NCI-H1105 (cell line): Measurements from ENCODE around the gene HMGN2.
A peak's percentile ranks its signal among the peaks of the same experiment; 100 is the strongest.

Experiments
- DNase-seq: peaks from one replicate; lab custom pipeline; 2025; lab: John Stamatoyannopoulos, UW

Gene HMGN2

DNA sequence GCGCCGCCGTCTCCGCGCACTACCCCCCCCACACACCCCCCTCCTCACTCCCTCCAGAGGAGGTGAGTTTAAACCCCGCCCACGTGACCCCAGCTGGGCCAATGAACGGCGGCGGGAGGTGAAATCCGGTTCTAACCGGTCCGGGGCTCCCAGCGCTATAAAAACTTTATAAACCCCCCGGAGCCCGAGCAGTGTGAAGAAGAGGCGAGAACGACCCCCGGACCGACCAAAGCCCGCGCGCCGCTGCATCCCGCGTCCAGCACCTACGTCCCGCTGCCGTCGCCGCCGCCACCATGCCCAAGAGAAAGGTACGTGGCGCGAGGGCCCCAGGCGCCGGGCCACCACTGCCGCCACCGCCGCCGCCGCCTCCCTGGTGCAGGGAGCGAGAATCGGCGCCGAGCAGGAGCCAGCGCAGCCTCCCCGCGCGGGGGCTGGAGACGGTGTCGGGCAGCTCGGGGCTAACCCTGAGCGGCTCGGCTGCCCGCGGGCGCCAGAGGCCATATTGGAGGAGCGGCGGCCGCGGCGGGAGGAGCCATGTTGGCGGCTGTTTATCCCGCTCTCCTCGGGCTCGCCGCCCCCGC, at the start of gene HMGN2:
Gene HMGN2, plus strand, starts transcription at position 121 of the 581 bp plus-strand sequence. Its CDS starts 173 bp downstream, at position 294.
- DNase-seq: peak; percentile 98

DNA sequence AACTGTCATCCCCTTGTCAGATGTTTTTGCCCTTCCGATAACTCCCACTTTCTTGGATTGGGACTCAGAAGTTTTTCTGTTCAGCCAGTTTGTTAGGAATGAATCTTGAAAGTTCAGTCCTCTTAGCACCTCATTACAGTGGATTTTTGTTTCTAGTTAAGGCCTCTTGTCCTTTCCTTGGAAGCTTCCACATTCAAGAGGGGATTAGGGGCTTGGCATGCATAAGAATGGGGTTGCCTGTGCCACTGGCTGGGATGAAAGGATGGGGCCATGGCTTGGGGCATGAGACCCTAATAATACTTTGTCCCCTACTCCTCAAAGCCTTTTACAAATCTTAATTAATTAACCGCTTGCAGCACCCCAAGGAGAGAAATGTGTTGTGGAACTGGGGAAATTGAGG, 42.5 kb upstream of the HMGN2 start:
- no peak for DNase-seq

DNA sequence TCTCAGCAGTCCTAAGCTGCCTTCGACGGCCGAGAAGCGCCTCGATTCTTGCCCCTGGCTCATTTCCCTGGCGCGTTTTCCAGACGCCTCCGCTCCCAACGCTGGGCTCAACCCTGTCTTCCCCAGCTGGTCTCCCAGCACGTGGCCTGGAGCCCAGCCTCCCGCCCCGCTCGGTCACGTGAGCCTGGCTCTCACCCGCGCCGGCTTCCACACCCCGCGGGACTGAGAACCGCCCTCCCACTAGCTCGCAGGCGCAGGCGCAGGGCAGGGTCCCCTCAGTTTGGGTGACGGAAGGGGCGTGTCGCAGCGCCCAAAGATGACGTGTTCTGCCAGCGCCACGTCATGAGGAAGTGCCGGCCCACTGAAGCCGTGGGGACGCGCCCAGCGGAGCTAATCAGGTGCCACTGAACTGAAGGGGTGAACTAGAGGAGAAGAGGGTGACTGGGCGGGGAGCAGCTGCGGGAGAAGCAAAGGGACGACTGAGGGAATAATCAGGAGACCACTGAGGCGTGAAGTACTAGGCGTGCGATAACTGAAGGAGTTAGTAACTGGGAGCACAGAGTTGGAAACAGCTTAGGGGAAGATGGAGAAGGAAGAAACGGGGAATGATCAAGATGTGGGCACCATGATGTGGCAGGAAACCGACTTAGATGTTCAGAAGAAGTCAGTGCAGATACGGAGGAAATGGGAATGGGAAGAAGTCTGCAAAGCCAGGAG, 40.1 kb upstream of the HMGN2 start, which contains the start of gene DHDDS:
Gene DHDDS, plus strand, starts transcription at position 343 of the 717 bp plus-strand sequence. CDS start 625 bp downstream, outside the sequence.
- DNase-seq: peak; percentile 99

DNA sequence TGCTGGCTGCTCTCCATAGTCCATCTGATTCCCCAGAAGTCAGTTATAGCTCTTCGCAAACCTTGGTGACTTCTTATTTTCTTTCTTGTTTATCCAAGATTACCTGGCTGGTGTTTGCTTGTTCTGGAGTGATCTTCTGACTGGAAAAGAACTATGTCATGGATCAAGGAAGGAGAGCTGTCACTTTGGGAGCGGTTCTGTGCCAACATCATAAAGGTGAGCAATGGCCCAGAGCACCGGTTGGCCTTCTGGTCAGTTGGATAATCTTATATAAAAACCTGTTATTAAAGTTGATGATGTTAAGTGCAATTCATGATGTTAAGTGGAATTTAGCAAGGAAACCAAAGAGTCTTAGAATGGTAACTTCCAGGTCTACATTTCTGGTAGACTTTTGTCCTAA, 39.4 kb upstream of the HMGN2 start:
- DNase-seq: no peak

DNA sequence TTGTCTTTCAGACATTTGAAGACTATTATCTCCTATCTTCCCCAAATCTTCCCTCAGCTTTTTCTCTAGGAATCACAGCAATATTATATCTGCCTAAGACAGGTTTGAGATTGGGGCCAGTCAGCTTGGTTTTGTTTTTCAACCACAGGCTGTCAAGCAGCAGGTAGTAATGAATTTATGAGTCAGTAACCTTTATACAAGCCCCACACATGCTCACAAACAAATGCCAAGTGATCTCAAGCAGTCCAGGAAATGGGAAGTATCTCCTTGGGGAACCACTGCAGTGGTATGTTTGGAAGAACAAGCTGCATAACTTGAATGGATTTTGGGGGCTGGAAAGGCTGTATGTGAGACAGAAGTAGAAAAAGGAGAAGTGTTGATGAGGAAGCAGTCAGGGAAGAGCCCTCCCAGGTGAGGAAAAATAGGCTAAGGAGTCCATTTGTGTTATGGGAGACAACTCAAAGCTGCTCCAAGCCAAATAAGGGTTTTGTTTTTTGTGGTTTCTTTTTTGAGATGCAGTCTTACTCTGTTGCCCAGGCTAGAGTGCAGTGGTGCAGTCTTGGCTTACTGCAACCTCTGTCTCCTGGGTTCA, 38.0 kb upstream of the HMGN2 start:
- no peak for DNase-seq

DNA sequence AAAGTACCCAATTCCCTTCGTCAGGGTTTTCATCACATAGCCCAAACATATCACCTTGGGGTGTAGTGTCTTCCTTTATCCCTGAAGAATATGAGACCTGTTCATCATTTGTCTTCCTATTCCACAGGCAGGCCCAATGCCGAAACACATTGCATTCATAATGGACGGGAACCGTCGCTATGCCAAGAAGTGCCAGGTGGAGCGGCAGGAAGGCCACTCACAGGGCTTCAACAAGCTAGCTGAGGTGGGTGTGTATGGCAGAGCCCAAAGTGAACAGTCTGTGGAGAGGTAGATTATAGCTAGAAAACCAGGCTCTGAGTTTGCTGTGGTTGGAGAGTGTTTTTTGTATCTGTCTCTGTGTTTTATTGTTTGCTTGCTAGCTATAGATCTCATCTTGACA, 34.2 kb upstream of the HMGN2 start:
- DNase-seq: no peak

DNA sequence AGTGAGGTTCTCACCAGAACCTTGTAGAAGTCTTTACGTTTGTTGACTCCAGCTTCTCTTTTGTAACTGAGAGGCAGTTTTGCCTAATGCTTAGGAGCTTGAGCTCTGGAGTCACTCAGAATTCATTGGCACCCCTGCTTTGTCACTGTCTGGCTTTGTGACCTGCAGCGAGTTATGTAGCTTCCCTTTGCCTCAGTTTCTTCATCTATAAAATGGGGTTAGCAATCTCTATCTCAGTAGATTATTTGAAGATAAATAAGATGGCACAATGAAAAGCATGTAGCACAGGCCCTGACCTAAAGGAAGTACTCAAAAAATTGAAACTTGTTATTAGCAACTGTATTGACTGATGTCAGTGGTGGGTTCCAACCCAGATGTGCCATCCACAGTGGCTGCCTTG, 32.0 kb upstream of the HMGN2 start:
- DNase-seq: no peak

DNA sequence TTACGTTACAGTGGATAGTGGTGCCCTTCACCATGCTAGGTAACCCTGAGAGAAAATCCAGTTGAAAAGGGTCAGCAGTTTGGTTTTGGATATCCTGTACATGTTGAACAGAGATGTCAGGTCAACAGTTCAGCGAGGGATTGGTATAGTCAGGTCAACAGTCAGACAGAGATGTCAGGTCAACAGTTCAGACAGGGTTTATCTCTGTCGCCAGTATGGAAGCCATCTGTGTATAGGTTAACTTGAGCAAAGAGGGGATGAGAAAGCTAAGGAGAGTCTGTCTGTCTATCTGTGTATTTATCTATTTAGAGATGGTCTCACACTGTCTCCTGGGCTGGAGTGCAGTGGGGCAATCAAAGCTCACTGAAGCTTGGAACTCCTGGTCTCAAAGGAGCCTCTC, 22.4 kb upstream of the HMGN2 start:
- DNase-seq: no peak

DNA sequence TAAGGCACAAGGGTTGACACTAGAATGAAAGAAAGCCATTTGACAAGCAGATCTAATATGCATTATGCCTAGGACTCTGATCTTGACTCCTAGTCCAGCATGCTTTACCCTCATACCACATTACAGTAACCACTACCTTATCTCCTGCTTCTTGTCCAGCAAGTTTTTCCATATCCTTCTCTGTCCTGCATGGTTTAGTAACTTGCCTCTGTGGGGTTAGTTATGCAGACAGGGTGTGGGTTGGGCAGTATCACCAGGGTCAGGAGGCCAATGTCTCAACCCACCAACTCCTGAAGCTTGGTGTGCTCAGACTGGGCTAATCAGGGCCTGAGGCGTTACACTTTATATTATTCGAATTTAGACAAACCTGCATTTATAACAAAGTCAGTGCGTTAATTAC, 21.3 kb upstream of the HMGN2 start:
- DNase-seq: no peak

DNA sequence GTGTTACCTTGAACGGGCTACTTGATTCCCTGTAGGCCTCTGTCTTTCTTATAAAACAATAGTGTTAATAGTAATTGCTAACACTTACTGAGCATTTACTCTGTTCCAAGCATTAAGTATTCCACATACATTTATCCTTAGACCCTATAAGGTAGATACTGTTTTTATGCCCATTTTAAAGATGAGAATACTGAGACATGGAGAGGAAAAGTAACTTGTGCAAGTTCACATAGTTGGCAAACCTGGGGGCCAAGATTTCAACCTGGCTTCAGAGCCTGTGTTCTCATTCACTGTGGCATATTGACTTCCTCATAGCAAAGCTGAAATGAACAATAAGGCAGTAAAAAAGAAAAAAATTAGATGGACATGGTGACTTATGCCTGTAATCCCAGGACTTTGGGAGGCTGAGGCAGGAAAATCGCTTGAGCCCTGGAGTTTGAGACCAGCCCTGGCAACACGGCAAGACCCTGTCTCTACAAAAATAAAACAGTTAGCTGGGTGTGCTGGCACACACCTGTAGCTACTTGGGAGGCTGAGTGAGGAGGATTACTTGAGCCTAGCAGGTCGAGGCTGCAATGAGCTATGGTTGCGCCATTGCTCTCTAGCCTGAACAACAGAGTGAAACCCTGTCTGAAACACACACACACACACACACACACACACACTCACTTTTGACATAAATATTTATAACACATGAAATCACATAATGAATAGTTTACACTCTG, 19.6 kb upstream of the HMGN2 start:
- no peak for DNase-seq

DNA sequence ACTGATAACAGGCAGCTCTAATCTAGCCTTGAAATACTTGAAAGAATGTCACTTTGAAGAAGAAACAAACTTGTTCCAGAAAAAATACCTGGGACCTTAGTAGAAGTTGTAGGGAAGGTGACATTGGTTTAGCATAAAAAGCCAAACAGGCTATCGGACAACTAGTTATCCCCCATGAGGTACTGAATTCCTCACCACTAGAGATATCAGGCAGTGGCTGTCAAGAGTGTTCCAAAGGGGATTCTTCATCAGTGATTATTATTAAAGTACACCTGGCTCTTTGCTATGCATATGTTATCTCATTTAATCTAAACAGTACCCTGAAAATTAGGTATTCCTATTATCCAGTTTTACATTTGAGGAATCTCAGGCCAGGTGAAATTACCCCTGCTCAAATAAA, 13.1 kb upstream of the HMGN2 start:
- DNase-seq: no peak

DNA sequence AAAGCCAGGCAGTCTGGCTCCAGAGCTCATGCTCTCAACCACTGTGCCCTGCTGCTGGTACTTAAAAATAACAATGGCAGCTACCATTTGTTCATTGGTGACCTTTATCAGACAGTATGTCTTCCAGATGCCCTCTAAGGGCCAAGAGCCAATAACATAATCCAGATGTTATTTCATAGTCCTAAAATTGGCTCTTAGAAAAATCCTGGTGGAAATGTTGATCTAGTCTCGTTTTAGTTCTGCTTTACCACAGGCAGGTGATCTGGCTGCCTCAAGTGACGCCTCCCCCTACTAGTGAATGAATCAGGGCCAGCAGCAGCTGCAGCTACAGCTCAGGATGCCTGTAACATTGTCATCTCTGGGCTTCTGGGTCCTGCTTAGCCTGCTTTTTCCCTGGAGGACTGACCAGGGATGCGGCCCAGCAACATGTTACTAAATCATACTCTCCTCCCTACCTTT, 12.6 kb upstream of the HMGN2 start:
- DNase-seq: peak; percentile 71

DNA sequence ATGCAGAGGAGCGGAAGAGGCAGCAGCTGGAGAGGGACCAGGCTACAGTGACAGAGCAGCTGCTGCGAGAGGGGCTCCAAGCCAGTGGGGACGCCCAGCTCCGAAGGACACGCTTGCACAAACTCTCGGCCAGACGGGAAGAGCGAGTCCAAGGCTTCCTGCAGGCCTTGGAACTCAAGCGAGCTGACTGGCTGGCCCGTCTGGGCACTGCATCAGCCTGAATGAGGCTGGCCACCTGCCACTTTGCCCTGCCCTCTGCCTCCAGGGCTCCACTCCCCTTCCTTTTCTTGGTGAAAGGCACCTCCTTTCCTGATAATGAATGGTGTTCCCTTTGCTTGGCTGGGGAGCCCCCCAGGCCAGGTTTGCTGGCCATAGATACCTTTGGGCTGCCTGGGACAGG, 3.3 kb upstream of the HMGN2 start:
- peak; percentile 67 for DNase-seq

DNA sequence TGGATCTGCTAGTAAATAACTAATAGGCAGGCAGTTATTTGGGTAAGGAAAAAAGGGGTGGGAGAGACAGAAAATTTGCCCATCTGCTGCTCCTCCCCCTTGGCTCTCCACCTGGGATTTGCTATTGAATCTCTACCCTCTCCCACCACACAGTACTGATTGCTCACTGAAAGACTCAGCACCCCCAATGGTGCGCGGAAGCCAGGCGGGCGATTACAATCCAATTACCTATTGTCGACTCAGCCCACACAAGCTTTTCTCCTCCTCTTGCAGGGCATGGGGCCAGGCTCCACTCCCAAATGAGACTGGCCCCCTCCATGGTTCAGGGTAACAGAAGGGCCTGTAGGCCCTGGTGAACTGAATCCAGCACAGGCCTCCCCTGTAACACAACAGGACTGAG, 2.7 kb upstream of the HMGN2 start:
- peak; percentile 81 for DNase-seq

DNA sequence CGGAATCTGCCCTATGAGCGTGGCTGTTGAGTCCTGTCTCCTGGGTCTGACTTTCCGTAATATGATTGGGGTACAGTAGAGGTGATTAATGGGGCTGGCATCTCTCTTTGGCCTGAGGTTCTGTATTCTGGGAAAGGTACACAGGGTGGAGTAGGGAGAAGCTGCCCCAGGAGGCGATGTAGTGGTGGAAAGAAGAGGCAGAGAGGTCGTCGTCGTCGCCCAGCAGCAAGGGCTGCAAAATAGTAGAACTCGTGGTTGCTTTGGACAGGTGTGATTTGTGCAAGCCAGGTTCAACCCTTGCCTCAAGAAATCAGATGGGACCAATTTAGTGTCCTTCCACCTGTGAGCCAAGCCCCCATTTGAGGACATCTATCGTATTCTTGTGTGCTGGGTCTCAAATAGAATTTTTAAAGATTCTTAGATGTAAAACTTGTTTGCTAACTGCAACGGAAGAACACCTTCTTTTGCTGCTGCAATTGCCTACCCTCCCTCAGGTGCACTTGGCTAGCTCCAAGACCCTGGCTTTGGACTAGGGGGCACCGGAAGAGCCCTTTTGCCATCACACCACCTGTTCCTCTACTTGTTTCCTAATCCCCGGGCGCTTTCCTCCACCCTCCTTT, 1.3 kb upstream of the HMGN2 start:
- peak; percentile 56 for DNase-seq

DNA sequence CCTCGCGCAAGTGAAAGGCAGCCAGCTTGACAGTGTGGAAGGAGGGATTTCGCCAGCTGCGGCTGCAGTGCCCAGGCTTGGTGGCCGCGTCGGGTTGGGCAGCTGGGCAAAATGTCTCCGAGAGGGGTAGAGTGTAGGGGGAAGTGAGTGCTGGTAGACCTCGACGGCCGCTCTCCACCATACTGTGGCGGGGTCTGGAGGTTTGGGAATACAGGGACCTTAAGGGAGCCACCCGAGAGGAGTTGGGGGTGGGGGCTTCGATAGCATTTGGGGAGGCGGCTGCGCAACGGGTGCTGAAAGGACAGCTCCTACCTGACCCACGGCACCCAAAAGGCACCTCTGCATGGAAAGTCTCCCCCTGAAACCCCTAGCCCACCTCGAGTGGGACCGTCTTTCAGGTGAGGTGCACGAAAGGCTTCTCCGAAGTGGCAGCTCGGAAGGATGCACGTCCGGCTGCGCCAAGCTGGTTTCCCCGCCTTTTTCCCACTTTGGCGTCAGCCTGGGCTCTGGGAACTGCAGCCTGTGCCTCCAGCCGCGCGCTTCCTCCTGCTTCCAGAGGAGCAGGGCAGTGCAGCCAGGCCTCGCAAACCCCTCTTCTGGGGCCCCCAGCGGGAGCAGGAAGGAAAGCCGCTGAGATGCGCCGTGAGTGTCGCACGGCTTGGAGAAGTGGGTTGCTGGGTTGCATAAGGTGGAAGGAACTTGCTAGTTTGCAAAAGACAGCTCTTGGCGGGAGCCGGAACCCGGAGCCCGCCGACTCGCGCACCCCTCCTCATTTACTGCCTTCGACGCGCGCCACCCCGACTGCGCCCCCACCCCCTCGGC, 531 bp upstream of the HMGN2 start:
- DNase-seq: peak; percentile 79

DNA sequence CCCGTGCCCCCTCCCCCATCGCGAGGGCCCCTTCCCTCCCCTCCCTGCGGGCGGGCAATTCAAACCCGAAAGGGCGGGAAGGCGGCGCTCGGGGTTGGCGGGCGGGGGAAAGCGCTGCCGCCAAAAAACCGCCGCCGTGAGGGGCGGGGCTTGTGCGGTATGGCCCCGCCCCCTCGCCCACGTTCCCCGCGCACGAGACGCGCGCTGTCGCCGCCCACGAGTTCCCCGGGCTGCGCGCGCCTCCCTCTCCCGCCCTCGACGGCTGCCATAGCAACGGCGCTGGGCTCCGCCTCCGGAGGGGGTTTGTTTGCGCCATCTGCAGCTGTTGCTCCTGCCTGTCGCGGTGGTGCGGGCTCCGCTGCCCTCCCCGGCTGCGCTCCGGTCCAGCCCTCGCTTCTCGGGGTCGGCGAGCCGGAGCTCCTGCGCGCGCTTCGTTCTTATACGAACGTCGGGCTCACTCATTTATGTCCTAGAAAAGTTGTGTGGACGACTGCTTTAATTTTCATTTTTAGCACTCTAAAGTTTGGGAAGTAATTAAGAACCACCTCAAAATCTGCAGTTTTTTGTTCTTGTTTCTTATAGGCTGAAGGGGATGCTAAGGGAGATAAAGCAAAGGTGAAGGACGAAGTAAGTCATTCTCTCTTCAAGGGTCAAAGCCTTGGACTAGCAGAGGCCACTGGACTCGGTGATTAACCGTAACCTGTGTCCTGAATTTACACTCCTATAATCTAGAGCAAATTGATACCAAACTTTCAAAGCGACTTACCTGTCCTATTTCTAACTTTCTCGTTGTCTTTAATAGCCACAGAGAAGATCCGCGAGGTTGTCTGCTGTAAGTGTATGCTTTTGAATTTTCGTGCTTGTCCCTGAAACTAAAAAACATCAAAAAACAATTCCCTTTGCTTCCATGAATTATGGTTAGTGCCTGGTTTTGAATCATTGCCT, 933 bp downstream of the HMGN2 start:
- peak; percentile 91 for DNase-seq

DNA sequence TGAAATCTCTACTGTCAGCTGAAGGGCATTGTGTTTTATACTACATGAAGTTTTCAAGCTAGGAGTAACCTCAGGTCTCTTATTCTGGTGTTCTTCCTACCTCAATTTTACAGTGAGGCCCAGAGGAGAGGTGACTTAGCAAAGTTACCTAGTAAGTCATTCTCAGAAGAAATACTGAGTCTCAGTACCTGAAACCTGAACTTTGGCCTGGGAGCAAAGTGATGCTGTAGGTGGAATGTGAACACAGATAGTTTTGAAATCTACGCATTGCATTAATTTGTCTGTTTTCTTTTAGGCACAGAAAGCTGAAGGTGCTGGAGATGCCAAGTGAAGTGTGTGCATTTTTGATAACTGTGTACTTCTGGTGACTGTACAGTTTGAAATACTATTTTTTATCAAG, 2.6 kb downstream of the HMGN2 start:
- no peak for DNase-seq

DNA sequence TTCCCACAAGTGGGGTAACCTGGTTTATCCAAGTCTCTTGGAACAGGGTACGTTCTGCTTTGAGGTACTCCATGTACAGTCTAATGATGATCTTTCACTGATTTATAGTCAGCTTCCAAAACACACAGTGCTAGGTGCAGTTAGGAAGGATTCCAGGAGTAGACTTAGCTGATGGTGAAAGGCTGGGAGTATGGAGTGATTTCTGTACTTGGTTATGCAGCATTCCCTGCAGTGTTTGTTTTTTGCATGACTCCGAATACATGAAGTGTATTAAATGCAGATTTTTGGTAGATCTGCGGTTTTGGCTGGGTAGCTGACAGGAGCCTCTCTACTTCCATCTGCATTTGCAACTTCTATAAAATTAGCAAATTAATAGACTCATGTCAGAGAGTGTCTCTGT, 3.7 kb downstream of the HMGN2 start:
- no peak for DNase-seq

DNA sequence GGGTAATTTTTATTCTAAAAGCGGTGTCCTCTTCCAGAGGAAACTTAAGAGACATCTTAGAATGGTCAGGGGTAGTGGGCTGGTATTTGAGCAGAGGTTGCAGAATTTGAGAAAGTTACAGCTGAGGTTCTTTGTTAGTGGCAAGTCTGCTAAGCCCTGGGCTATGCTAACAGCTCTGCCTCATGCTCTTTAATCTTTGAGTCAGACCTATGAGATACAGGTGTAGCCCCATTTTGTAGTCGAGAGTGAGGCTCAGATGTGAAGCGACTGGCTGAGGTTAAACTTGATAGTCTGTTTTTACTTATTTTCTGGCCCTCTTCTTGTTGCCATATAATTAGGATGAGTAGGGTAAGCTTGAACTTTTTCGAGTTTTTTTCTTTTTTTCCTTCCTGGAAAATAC, 4.7 kb downstream of the HMGN2 start:
- DNase-seq: no peak
